GM19351 (cell line): ENCODE results near the gene WDR90.
A peak's percentile ranks its signal among the peaks of the same experiment; 100 is the strongest.
"Not testable (repeated sequence)": the region's sequence is repeated elsewhere in the genome, so short reads cannot be mapped to it uniquely, and the experiment has no call there.

Experiments used
- ATAC-seq: cut with Tn5 transposase; IDR thresholded peaks from one replicate; pipeline ENCODE4 v1.9.1; 2021; ENCODE audit warnings: mild to moderate bottlenecking, moderate library complexity; ENCODE audit not compliant: unreplicated experiment

Gene WDR90

DNA sequence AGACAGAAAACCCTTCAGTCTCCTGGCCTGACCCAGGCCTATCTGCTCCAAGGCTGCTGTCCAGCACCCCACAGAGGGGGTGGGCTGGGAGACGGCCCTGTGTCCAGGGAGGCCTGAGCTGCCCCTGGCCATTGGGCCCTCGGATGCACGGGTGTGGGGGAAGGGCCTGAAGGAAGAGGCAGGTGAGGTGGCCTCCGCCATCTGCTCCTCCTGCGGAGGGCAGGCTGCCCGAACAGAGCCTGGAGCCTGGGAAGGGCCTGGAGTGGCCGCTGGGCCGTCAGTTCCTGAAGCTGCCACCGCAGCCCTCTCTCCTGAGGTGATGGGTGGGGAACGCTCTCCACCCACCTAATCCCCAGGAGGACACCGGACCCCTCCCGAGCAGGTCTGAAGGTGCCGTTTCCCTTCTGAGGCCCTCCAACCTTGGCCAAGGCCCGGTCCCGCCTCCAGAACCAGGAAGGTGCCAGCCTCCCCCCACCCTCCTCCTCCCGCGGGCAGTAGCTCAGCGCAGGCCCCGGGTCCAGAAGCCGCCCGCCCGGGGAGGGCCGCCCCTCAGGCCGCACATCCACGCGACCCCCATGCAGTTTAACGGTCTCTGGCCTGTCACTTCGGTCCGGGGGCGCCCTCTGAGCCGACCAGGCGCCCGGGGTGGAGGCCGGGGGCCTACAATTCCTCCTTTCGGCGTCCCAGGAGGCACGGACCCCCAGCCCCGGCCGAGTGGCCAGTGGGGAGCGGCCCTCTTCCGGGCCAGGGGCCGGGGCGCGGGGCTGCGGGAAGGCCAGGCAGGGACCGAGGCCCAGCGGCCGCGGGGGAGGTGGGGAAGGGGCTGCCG is 55.6 kb downstream of the WDR90 start:
- ATAC-seq: no peak

DNA sequence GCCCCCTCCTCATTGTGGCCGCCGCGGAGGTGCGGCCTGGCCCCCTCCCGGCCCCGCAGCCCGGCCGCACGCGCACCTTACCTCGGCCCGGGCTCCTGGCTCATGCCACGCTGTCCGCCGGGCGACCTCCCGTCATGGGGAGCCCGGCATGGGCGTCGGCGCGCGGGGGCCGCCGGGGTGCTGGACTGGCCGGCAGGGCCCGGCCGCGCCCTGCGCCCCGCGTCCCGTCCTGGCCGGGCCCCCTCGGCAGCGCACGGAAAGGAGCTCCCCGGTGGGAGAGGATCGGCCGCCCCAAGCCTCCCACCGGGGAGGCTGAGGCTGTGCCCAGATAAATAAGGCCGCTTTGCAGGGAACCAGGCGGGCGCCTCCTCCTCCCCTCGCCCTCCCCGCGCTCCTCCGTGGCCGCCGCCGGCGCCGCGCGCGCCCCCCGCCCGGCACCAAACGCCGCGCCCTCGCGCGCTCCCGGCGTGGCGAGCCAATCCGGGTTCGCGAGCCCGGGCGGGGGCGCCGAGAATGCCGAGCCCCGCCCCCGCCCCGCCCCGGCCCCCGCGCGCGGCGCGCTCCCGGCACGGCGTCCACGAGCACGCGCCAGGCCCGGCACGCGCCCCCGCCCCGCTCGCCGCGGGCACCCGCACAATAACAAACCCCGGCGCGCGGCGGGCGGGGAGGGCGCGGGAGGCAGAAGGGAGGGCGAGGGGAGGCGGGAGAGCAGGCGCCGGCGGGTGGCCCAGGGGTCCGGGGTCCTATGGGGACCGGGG is 56.4 kb downstream of the WDR90 start, which contains the start of gene FBXL16:
Gene FBXL16, minus strand, starts transcription at position 371 of the 758 bp plus-strand sequence. CDS start 8,396 bp downstream, outside the sequence.
- ATAC-seq: no peak

DNA sequence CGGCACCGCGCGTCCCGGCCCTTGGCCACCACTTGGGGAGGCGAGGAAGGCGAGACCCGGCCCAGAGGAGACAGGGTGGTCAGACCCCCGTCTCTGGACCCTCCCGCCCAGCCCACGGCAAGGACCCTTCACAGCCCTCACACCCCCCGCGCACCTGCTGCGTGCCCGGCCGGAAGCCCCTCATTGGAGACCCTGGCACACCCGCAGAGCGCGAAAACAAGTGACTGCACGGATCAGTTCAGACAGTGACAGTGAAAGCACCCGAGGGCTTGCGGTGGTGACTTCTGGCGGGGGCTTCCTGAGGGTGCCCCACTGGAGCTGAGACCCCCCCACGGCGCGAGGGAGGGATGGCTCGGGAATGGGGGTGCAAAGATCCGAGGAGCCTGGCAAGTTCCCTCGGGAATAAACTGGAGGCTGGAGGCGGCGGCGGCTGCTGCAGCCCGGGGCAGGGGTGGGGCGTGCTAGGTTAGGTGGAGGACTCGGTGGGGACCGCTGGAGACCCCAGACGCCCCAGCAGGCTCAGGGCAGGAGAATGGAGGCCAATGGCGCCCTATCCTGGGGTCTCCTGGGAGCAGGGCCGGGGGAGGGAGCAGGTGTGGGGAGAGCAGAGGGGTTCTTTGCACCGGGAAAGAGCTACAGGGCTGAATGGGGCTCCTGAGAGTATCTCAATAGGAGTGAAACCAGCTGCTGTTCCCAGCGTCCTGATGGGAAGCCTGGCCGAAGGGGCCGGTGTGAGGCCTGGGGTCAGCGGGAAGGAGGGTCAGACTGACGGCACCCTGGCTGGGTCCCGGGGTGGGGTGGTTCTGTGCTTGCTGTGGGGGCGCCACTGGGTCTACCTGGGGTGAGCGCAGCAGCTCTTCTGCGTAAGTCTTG is 57.3 kb downstream of the WDR90 start:
- no peak for ATAC-seq

DNA sequence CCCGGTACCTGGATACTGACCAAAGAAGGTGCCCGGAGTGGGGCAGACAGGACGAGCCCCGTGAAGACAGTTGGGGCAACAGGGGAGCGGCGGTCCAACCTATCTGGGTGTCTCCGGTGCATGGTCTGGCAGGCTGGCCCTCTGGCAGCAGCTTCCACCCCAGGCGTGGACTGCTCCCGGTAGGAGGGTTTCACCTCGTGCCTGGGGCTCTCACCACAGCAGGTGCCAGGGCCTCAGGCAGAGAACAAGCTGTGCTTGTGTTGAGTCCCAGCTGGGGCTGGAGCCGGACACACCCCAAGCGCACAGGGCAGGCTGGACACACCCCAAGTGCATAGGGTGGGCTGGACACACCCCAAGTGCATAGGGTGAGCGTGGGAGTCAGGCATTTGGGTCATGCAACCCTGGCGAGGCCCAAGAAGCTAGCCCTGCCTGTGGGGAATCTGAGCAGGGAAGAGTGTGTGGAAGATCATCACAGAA is 57.9 kb downstream of the WDR90 start:
- no peak for ATAC-seq

DNA sequence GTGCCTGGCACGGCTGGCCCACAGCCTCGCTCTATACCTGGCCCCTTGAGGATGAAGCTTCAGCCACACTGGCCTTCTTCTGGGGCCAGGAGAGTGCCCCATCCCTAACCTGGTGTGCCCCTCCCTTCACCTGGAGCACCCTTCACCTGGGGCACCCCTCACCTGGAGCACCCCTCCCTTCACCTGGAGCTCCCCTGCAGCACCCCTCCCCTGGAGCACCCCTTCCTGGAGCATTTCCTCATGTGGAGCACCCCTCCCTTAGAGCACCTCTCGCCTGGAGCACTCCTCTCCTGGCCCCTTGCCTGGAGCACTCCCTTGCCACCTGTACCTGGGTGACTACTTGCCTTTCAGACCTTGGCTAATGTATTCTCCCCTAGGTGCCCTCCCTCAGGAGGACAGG is 58.9 kb downstream of the WDR90 start:
- ATAC-seq: no peak

- ATAC-seq: no peak
Measured at GRCh38 chr16:708959-709358, 59.8 kb downstream of the WDR90 start.

DNA sequence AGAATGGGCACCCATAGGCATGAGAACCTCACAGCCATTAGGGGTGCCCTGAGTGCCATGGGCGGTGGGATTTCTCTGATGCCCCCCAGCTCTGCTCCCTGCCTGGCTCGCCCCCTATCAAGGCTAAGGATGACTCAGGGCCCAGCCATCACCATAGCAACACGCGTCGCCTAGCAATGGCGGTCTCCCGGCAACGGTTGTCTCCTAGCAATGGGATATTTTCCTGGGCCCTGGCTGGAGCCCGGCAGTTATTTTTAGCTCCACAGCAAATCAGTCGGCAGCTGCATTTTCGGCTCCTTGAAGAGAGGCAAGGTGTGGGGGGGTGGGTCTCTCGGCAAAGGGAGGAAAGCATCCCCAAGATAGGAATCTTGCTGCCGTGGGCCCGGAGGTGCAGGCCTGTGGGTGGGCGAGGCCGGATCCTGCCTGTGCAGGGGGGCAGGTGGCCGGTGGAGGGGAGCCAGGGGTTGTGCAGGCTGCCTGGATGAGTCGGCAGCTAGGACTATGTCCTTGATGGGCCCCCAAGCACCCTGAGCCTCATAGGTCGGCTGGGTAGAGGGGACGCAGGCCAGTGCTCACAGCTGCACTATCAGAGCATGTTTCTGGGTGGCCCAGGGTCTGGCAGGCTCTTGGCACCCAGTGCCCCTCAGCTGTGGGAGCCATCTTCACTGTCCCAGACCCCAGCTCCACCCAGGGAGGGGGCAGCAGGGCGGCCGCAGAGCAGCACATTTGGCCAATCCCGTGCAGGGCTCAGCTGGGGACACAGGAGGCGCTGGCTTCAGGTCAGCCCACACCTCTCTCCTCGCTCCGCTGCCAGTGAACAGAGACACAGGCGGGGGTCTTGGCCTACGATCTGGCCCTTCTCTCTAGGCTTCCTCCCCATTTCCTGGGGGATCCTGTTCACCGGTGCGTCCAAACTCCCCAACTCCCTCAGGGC is 60.7 kb downstream of the WDR90 start:
- no peak for ATAC-seq

DNA sequence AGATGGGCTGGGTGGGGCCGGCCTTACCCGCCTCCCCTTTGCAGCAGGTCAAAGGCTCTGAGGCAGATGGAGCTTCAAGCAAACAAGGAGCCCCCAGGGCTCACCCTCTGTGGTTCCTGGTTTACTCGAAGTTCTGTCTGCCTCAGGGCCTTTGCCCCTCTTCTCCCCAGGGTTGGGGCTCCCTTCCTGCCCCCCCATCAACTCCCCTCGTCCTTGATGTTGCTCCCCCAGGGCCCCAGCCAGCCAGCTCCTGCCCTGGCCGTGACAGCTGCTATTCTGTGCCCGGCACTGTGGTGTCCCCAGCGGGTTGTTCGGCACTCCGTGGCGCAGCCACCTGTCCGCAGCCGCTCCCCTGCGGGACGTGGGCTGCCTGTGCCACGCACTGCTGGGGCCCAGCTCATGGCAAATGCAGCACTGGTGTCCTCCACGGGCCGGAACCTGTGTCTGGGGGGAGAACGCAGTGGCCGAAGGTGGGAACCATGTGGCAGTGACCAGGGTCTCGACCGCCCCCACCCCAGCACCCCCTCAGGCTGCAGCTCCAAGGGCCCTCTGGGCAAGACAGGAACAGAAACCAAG is 61.4 kb downstream of the WDR90 start:
- no peak for ATAC-seq

DNA sequence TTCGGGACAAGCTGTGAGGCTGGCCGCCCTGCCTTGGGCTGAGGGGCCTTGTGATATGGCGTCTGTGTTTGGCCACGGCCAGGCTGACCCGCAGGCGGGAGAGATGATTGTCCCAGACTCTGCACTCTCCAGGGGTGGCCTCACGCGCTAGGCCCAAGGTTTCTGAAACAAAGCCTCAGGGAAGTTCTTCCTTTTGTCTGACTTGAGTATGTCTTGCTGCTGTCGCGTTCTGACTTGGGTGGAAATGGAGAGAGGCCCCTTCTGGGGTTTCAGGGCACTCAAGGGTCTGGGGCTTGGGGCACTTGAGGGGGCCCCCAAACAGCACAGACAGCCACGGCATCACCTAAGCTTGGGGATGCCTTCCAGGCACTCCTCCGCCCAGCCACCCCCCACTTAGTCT is 61.9 kb downstream of the WDR90 start:
- ATAC-seq: no peak

DNA sequence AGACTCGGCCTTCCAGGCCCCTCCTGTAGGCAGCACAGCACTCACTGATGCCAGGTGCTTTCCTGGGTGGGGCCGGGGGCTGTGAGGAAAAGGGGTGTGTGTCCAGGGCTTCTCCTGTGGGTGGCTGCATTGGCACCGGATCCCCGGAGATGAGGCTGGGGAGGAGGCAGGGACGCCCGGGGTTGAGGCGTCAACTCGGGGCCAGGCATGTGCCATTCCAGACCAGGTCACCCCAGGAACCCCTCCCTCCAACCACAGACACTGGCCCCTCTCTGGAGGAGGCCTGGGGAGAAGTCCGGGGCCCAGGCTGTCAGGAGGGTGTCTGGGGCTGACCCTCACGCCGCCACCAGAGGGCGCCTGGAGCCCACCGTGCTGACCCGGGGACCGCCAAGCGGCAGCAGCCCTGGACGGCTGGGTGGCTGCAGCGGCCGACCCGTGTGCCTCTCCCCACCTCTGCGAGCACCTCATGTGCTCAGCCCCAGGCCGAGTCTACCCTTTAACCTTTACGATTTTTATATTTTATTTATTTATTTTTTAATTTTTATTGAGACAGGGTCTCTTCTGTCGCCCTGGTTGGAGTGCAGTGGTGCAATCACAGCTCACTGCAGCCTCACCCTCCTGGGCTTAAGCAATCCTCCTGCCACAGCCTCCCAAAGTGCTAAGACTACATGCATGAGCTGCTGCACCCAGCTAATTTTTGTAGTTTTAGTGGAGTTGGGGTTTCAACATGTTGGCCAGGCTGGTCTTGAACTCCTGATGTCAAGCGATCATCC is 62.6 kb downstream of the WDR90 start:
- no peak for ATAC-seq

DNA sequence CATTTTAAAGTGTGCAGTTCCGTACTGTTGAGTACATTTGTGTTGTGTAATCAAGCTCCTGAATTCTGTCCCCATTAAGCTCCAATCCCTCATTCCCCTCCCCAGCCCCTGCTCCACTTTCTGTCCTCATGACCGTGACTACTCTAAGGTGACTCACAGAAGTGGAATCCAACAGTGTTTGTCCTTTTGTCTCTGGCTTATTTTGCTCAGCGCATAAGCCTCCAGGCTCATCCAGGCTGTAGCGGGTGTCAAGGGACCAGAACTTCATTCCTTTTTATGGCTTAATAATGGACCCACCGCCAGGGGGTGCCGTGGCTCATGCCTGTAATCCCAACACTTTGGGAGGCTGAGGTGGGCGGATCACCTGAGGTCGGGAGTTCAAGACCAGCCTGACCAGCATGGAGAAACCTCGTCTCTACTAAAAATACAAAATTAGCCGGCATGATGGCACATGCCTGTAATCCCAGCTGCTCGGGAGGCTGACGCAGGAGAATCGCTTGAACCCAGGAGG is 63.6 kb downstream of the WDR90 start:
- ATAC-seq: not testable (repeated sequence)

GRCh38 chr16:714079-714478 is 64.9 kb downstream of the WDR90 start:
- no peak for ATAC-seq

GRCh38 chr16:714558-715476 is 65.7 kb downstream of the WDR90 start, which contains the start of gene METRN:
Gene METRN, plus strand, starts transcription at chr16:715118. Its CDS starts 172 bp downstream, at chr16:715290.
- ATAC-seq: peak; percentile 76

GRCh38 chr16:715477-716199 is 66.5 kb downstream of the WDR90 start:
- peak; percentile 17 for ATAC-seq

GRCh38 chr16:716200-716568 is 67.0 kb downstream of the WDR90 start:
- no peak for ATAC-seq

GRCh38 chr16:716768-717325 is 67.7 kb downstream of the WDR90 start:
- no peak for ATAC-seq
